ENCODE results near the gene TMC8. TPM values are rescaled to one million over a fixed set of nuclear protein-coding genes. Genes with fewer than 3 reads are reported as not detected.
"Not testable (repeated sequence)": the region's sequence is repeated elsewhere in the genome, so short reads cannot be mapped to it uniquely, and the experiment has no call there.

TMC8 gene, protein sequence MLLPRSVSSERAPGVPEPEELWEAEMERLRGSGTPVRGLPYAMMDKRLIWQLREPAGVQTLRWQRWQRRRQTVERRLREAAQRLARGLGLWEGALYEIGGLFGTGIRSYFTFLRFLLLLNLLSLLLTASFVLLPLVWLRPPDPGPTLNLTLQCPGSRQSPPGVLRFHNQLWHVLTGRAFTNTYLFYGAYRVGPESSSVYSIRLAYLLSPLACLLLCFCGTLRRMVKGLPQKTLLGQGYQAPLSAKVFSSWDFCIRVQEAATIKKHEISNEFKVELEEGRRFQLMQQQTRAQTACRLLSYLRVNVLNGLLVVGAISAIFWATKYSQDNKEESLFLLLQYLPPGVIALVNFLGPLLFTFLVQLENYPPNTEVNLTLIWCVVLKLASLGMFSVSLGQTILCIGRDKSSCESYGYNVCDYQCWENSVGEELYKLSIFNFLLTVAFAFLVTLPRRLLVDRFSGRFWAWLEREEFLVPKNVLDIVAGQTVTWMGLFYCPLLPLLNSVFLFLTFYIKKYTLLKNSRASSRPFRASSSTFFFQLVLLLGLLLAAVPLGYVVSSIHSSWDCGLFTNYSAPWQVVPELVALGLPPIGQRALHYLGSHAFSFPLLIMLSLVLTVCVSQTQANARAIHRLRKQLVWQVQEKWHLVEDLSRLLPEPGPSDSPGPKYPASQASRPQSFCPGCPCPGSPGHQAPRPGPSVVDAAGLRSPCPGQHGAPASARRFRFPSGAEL
- 0.14 and 0.17 TPM in 2 replicates for total RNA-seq (2014; rRNA removed; shearing (Covaris generic); ENCODE audit: low replicate concordance)

DNA sequence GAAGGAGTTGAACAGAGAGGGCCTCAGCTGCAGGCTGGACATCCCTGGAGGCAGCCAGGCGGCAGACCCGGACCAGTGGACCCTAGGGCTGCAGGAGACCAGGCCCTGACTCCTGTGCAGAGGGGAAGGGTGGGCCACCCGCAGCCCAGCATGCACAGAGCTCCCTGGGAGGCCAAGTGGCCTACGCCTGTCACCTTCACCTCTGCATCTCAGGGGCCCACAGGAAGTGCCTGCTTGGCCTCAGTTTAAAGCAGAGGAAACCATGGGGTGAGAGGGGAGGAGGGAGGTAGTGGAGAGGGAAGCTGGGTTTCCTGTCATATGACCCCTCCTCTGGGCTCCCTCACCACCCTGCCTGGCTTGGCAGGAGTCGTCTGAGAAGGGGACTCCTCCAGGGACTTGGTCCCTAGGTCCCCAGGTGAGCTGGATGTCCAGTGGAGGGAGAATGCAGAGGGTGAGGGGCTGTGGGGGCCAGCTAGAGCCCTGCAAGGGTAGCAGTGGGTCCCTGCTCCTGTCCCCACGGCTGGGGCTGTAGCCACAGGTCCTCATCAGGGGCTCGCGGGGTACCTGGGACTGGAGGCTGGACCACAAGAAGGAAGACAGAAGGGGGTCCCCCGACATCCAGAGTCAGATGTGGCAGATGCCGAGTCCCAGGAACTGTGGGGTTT lies at the start of gene TMC8:
Gene TMC8, plus strand, starts transcription at position 335 of the 665 bp plus-strand sequence. CDS start 818 bp downstream, outside the sequence.
- in situ Hi-C loops (cut with HindIII; ENCODE audit: low pct_unique_long_range_greater_than_20kb, low sequenced_read_pairs), result no loop called here
- DNase-seq (ENCODE audit: low read depth), result no peak

DNA sequence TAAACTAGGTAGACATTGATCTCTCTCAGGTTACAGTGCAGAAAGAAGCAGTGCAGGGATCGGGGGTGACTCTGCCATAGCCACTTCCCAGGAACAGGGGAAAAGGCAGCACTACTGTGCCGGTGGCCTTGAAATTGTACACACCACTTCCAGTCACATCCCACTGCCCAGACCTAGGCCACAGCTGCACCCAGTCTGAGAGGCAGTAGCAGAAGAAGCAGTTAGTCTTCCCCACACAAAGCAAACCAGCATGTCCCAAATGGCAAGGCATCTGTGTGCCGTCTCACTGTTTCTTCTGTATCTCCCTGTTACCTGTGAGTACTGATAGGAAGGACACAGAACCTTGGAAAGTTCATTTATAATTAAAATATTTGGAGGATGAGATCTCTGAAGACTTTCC lies 49.0 kb upstream of the TMC8 start:
- no peak for DNase-seq (ENCODE audit: low read depth)
- in situ Hi-C loops (cut with HindIII; ENCODE audit: low pct_unique_long_range_greater_than_20kb, low sequenced_read_pairs), result no loop called here

DNA sequence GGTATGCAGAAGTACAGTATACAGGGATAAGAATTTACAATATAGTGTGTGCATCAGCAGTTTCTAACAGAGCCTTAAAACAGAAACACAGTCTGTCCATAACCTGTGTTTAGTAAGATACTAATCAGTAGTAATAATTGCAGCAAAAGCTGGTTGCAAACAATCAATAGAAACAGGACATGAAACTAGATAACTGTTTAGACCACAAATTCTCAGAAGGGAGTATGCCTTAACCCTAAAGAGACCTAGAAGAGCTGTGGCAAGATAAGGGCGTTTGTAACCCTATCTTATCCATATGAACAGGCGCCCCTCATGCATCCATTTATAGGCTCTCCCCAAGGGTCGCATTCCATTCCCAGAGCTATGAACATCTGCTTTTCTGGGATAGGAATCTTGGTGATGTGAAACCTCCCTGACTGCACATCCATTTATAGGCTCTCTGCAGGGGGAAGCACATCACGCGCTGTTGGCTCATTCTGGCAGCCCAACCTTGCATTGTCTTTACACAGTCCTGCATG lies 48.2 kb upstream of the TMC8 start:
- in situ Hi-C loops (cut with HindIII; ENCODE audit: low pct_unique_long_range_greater_than_20kb, low sequenced_read_pairs); DNase-seq (ENCODE audit: low read depth): not testable (repeated sequence)

DNA sequence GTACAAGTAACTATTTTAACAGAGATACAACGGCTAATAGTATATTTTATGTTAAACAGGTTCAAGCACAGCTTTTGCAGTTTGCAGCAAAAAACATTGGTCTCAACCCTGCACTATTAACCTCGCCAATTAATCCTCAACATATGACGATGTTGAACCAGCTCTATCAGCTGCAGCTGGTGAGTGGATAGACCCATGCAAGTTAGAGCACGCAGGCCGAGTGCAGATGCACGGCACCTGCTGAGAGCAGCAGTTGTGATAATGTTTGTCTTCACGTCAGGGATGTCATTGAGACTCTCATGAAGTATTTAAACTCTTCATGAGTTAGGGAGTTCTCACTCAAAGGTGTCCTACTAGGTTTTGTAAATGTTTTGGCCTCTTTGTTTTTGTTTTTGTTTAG lies 47.6 kb upstream of the TMC8 start:
- in situ Hi-C loops (cut with HindIII; ENCODE audit: low pct_unique_long_range_greater_than_20kb, low sequenced_read_pairs), result no loop called here
- no peak for DNase-seq (ENCODE audit: low read depth)

DNA sequence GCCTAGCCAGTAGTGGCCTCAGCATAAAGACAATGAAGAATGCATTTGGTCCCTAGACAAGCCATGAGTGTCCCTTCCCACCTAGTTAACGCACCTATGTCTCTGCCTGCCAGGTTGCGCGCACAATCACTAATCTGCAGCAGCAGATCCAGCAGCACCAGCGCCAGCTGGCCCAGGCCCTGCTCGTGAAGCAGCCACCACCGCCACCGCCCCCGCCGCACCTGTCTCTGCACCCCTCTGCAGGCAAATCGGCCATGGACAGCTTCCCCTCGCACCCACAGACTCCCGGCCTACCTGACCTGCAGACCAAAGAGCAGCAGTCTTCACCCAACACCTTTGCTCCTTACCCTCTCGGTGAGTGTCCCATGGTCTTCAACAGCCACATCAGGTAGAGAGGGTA lies 43.8 kb upstream of the TMC8 start:
- in situ Hi-C loops (cut with HindIII; ENCODE audit: low pct_unique_long_range_greater_than_20kb, low sequenced_read_pairs), result no loop called here
- DNase-seq (ENCODE audit: low read depth), result no peak

DNA sequence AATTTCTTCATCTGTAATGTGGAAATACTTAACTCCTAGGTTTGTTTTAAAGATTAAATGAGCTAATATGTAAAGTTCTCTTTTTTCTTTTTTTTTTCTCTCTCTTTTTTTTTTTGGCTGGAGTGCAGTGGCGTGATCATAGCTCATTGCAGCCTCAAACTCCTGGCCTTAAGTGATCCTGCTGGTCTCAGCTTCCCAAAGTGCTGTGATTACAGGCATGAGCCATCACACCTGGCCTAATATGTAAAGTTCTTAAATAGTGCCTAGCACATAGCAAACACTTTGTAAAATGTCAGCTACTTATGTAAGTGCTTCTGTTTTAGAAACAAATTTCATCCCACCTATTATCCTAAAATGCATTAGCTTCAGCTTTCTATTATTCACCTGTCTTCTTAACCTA lies 42.0 kb upstream of the TMC8 start:
- no peak for DNase-seq (ENCODE audit: low read depth)
- in situ Hi-C loops (cut with HindIII; ENCODE audit: low pct_unique_long_range_greater_than_20kb, low sequenced_read_pairs), result no loop called here

DNA sequence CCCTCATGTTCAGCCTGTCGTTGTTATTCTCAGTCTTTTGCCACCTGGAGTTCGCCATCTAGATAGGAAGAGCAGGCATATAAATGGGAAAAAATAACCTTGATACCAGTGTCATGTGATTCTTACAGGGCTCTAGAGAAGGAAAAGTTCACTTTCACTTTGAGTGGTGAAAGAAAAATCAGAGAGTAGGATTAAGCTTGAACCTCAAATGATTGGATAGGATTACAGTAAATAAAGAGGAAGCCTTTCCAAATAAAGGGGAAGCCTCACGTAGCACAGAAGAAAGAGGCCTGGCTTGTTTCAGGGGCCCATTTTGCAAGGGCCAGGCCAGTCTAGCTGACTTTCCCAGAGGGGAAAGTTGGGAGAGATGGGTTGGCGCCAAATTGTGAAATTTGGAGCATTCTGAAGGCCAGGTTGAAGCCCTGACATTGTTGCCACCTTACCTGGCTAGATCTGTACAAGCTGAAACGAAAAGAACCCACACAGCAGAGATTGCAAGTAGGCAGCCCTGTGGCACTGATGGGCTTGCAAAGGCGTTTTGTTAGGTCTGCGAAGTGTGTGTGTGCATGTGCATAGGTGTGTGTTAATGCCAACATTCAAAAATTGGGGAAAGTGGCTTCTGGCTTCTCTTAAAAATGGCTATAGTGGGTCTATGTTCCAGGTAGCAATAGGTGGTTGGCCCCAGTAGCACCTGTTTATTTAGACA lies 40.8 kb upstream of the TMC8 start:
- in situ Hi-C loops (cut with HindIII; ENCODE audit: low pct_unique_long_range_greater_than_20kb, low sequenced_read_pairs), result no loop called here
- no peak for DNase-seq (ENCODE audit: low read depth)

DNA sequence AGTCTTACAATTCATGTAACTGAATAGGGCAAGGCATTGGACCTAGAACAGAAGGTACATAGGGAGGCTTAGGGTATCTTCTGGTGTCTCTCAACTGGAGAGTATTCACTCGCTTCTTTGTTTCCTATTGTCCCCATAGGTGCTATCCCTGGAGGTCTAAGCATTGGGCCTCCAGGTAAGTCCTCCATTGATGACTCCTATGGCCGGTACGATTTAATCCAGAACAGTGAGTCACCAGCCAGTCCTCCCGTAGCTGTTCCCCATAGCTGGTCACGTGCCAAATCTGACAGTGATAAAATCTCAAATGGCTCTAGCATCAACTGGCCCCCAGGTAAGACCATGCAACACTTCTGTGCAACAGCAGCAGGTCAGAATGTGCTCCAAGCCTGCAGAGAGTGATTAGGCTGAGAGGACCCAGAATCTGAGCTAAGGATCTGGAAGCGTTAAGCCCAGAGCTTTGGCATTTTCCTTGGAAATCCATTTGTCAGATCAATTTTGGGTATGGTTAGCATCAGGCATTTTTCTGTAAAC lies 37.7 kb upstream of the TMC8 start:
- DNase-seq (ENCODE audit: low read depth), result no peak
- in situ Hi-C loops (cut with HindIII; ENCODE audit: low pct_unique_long_range_greater_than_20kb, low sequenced_read_pairs), result no loop called here

DNA sequence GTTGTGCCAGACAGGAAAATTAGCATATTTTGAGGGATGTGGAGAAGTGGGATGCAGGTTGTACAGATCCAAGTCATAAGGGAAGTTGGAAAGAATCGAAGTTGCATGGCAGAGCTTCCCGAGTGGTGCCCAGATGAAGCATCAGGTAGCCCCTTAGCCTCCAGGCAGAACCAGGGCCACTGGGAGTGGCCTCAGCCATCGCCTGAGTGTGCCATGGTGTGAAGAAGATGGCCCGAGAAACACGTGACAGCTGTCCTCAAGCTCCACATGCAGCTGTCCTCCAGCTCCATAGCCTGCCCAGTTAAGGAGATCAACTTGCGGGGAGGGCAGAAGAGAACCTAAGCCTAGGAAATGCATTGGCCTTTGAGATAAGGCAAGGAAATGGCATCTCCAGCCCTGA lies 35.5 kb upstream of the TMC8 start:
- in situ Hi-C loops (cut with HindIII; ENCODE audit: low pct_unique_long_range_greater_than_20kb, low sequenced_read_pairs), result no loop called here
- no peak for DNase-seq (ENCODE audit: low read depth)

DNA sequence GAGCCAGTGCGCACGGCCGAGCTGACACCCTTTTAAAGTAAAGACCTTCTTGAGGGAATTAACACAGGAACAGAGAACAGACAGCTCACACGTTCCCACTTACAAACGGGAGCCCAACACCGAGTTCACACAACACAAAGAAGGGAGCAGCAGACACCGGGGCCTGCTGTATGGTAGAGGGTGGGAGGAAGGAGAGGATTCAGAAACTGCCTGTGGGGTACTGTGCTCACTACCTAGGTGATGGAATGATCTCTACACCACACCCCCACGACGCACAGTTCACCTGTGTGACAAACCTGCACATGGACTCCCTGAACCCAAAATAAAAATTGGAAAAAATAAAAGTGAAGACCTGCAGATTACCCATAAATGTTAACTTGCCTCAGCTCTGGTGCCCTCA lies 34.5 kb upstream of the TMC8 start:
- in situ Hi-C loops (cut with HindIII; ENCODE audit: low pct_unique_long_range_greater_than_20kb, low sequenced_read_pairs), result no loop called here

DNA sequence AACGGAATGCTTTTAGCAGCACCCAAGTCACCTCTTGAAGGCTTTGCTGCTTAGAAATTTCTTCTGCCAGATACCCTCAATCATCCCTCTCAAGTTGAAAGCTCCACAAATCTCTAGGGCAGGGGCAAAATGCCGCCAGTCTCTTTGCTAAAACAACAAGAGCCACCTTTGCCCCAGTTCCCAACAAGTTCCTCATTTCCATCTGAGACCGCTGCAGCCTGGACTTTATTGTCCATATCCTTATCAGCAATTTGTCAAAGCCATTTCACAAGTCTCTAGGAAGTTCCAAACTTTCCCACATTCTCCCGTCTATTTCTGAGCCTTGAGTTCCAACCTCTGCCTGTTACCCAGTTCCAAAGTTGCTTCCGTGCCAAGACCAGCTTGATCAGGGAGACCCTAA lies 29.5 kb upstream of the TMC8 start:
- DNase-seq (ENCODE audit: low read depth), result no peak
- in situ Hi-C loops (cut with HindIII; ENCODE audit: low pct_unique_long_range_greater_than_20kb, low sequenced_read_pairs), result no loop called here

More for the DNA sequence above, 34.5 kb upstream of the TMC8 start:
- DNase-seq (ENCODE audit: low read depth), result no peak

DNA sequence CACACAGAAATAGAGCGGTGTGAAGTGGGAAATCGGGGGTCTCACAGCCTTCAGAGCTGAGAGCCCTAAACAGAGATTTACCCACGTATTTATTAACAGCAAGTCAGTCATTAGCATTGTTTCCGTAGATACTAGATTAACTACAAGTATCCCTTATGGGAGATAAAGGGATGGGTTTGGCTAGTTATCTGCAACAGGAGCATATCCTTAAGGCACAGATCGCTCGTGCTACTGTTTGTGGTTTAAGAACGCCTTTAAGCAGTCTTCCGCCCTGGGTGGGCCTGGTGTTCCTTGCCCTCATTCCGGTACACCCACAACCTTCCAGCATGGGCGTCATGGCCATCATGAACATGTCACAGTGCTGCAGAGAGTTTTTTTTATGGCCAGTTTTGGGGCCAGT lies 29.0 kb upstream of the TMC8 start:
- in situ Hi-C loops (cut with HindIII; ENCODE audit: low pct_unique_long_range_greater_than_20kb, low sequenced_read_pairs), result no loop called here
- DNase-seq (ENCODE audit: low read depth), result no peak

DNA sequence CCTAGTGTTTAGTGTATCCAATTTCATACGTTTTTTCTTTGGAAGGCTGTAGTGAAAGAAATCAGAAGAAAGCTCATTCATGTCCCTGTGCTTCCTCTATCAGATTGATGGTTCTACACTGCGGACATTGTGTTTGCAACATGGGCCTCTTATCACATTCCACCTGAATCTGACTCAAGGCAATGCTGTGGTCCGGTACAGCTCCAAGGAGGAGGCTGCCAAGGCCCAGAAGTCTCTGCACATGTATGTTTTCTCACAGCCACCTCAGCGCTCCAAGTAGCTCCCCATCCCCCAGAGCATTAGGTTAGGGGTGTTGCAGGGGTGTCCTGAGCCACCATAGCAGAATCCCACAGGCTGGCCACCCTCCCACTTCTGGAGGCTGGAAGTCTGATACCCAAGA lies 27.3 kb upstream of the TMC8 start:
- DNase-seq (ENCODE audit: low read depth), result no peak
- in situ Hi-C loops (cut with HindIII; ENCODE audit: low pct_unique_long_range_greater_than_20kb, low sequenced_read_pairs), result no loop called here

DNA sequence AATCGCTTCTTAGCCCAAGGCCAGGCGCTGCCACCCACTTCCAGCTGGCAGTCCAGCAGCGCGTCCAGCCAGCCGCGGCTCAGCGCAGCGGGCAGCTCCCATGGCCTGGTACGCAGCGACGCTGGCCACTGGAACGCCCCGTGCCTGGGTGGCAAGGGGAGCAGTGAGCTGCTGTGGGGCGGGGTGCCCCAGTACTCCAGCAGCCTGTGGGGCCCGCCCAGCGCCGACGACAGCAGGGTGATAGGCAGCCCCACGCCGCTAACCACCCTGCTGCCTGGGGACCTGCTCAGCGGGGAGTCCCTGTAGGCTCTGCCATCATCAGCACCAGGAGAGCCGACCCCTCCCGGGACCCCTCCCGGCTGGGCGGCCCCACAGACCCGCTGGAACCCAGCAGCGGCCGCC lies 26.0 kb upstream of the TMC8 start:
- in situ Hi-C loops (cut with HindIII; ENCODE audit: low pct_unique_long_range_greater_than_20kb, low sequenced_read_pairs), result no loop called here
- no peak for DNase-seq (ENCODE audit: low read depth)

DNA sequence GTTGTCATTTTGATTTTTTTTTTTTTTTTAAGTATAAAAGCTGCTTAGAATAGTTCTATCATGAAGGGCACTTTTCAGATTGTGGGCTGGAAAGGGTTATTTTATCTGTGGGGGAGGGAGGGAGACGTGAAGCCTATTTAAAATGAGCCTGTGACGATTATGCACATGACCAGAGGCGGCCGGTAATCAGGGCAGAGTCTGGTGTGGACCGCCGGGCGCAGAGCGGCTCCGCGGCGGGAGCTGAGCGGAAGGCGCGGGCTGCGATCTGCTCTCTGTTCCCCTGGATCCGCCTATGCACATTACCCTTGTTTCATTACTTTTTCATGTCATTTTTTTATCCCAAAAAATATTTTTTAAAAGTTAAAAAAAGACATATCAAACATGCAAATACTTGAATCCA lies 25.5 kb upstream of the TMC8 start:
- in situ Hi-C loops (cut with HindIII; ENCODE audit: low pct_unique_long_range_greater_than_20kb, low sequenced_read_pairs), result no loop called here
- no peak for DNase-seq (ENCODE audit: low read depth)

DNA sequence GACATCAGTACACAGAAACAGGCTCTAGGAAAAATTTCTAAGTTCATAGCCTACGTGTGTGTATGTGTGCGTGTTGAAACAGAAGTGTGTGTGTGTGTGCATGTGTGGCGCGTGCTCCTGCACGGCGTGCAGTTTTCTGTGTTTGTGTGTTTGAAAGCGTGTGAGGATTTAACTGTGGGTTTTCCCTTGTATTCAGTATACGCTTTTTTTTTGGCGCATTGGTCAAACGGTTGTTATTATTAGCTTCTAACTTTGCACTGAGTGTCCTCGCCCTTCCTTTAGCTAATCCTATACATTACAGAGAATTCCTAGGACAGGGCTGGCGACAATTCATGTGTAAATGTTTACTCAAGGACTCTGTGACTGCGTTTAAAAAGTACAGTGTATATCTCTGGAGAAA lies 25.0 kb upstream of the TMC8 start:
- DNase-seq (ENCODE audit: low read depth), result no peak

DNA sequence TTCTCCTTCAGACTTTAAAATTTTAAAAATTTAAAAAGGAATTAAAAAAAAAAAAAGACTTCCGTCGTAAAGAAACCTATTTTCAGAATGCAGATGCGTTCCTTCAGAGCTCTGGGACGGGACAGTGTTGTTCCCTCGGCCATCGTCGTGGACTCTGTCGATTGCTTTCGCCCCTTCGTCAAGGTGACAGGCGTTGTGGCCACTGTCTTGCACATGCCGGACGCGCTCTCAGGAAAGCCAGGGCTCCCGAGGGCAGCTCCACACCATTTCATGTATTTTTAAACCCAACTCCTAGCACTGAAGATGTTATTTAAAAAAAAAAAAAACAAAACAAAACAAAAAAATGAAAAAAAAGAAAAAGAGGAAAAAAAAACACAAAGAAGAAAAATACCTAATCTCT lies 24.4 kb upstream of the TMC8 start:
- in situ Hi-C loops (cut with HindIII; ENCODE audit: low pct_unique_long_range_greater_than_20kb, low sequenced_read_pairs), result no loop called here
- no peak for DNase-seq (ENCODE audit: low read depth)

More for the DNA sequence above, 25.0 kb upstream of the TMC8 start:
- in situ Hi-C loops (cut with HindIII; ENCODE audit: low pct_unique_long_range_greater_than_20kb, low sequenced_read_pairs), result no loop called here

DNA sequence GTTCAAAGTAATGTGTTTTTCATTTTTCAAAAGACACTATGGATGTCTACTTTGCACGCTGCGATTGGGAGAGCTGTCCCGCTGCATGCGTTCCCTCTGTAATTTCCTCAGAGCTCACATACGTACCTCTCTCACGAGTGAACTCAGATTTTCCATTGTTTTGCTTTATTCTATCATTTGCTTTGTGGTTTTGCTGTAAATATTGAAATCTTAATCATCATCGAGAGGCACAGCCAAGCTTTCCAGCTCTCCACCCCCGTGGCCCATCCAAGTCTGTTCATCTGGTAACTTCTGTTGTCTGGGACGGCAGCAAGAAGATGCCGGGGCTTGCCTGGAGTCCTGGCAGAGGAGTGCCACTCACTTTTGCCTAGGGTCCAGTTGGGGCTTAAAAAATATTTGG lies 23.1 kb upstream of the TMC8 start:
- in situ Hi-C loops (cut with HindIII; ENCODE audit: low pct_unique_long_range_greater_than_20kb, low sequenced_read_pairs), result no loop called here
- no peak for DNase-seq (ENCODE audit: low read depth)
